HG03066 (cell line): ENCODE results near the gene TMC6.

Source experiments
- ATAC-seq: cut with Tn5 transposase; IDR thresholded peaks from one replicate; pipeline ENCODE4 v1.9.1; 2021; ENCODE audit warnings: low read depth; ENCODE audit not compliant: unreplicated experiment

The TMC6 gene

DNA sequence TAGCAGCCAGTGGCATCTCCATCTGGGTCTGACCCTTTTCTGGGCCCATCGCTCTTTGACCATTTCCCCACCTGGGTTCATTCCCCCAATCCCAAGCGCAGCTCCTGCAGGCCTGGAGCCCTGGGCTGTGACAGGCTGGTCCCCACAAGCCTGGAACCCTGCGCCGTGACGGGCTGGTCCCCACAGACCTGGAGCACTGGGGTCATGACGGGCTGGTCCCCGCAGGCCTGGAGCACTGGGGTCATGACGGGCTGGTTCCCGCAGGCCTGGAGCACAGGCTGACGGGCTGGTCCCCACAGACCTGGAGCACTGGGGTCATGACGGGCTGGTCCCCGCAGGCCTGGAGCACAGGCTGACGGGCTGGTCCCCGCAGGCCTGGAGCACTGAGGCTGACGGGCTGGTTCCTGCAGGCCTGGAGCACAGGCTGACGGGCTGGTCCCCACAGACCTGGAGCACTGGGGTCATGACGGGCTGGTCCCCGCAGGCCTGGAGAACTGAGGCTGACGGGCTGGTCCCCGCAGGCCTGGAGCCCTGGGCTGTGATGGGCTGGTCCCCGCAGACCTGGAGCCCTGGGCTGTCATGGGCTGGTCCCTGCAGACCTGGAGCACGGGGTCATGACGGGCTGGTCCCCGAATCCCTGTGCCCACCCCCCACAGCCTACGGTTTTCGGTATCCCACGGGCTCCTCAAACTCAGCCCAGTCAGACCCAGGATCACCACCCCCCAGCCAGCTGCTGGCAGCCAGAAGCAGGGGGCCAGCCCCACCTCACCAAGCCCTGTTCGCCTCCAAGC lies 16.6 kb downstream of the TMC6 start:
- ATAC-seq, result no peak

DNA sequence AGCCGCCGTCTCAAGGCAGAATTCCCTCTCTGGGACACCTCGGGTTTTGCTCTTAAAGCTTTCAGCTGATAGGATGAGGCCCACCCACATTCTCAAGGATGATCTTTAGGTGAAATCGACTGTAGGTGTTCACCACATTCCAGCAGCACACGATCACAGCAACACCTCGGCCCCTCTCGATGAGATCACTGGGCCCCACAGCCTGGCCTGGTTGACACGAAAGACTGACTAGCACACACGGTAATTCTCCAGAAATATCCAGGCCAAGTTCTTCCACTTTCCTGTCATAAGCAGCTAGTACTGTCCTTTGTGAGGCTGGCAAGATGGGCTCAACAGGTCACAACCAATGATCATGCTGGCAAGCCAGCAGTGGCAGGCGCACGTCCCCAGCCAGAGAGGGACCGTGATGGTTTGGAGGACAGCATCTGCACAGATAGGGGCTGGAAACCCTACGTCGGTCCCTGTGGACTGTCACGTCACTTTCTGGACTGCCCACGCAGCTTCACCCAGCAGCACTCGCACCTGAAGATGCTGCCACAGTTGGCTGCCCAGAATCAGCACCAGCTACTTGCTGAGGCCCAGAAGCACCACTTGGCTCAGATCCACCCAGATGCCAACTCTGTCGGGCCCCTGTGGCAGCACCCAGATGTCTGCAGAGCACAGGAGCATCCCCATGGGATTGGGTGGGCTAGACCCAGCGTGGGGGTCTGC lies 17.4 kb downstream of the TMC6 start:
- no peak for ATAC-seq

DNA sequence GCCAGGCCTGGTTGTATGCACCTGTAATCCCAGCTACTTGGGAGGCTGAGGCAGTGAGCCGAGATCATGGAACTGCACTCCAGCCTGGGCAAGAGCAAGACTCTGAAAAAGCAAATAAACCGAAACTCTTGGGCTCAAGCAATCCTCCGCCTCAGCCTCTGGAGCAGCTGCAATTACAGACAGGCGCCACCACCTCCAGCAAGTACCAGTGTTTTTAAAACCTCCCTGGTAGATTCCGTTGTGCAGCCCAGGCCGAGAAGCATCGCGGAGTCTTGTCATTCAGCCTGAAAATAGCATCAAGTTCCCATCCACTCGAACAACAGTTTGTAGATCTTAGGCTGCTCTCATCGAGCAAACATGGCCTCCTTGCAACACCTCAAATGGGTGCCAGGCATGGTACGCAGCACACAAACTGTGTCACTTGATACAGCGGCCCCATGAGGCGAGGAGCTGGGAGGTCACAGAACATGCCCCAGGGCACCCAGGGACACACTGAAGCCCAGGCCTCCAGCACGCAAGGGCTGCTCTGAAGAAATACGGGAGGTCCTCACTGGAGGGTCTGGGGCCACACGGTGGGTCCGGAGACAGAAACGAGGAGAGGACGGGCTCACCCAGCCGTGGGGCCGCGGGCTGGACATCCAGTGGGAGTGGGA lies 18.1 kb downstream of the TMC6 start:
- no peak for ATAC-seq

DNA sequence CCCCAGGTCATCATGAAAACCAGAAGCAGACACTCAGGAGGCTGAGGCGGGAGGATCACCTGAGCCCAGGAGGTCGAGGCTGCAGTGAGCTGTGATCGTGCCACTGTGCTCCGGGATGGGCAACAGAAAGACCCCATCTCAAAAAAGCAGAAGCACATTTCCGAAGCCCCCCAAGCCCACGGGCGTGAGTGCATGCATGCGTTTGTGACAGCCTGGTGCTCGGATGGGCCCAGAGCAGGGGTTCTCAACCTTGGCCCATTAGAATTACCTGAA lies 19.1 kb downstream of the TMC6 start:
- no peak for ATAC-seq

DNA sequence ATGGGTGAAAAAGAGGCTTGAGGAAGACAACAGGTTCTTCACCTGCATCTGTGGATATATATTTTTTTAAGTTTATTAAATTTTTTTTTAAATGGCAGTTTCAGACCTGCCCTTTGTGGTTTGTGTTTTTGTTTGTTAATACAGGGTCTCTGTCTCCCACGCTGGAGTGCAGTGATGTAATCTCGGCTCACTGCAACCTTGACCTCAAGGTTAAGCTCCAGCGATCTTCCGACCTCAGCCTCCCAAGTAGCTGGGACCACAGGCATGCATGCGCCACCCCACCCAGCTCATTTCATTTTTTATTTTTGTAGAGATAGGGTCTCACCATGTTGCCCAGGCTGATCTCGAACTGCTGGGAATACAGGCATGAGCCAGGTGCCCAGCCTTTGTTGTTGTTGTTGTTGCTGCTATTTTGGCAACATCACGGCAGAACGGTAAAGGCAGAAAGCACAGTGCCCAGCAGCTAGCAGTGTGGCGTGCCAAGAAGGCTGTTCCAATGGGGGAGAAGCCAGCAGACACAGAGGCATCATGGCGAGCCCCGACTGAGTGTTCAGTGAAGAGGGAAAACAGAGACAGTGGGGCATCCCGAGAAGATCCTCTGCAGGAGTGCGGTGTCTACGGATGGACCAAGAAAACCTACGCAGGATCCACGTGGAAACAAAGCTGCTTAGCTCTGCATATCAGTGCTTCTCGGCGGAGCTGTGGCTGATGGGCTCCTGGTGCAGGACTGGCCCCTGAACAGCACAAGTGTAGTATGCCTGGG lies 19.6 kb downstream of the TMC6 start:
- no peak for ATAC-seq

DNA sequence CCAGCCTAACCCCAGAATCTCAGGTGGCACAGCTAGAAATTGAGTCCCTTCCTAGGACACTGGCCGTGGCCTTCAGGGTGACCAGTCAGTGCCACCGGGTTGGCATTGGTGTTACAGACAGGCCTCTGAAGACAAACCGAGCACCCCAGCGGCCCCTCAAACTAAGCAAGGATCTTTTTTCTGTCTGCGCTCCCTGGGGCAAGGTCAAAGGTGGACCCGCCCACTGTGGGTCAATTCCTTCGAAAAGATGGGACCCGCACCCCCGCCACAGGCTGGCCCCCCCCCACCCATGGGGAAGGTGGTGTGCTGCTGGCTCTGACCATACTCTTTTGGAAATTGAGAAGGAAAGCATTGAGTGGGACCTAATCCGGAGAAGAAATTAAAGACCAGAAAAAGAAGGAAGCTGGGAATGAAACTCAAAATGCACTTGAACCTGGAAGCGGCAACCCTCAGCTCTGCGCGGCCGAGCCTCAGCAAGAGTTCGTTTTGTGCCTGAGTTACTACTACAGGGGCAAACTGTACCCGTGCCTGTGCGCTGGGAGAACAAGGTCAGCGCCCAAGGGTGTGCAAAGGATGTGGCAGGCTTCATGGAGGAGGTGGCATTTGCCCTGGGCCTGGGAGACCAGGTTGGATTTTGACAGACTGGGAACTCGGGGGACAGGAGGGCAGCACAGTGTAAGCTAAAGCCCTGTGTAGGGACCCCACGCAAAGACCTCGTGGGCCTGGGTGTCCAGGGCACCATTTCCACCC lies 20.4 kb downstream of the TMC6 start:
- ATAC-seq, result no peak

DNA sequence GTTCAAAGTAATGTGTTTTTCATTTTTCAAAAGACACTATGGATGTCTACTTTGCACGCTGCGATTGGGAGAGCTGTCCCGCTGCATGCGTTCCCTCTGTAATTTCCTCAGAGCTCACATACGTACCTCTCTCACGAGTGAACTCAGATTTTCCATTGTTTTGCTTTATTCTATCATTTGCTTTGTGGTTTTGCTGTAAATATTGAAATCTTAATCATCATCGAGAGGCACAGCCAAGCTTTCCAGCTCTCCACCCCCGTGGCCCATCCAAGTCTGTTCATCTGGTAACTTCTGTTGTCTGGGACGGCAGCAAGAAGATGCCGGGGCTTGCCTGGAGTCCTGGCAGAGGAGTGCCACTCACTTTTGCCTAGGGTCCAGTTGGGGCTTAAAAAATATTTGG lies 21.1 kb downstream of the TMC6 start:
- ATAC-seq, result no peak

DNA sequence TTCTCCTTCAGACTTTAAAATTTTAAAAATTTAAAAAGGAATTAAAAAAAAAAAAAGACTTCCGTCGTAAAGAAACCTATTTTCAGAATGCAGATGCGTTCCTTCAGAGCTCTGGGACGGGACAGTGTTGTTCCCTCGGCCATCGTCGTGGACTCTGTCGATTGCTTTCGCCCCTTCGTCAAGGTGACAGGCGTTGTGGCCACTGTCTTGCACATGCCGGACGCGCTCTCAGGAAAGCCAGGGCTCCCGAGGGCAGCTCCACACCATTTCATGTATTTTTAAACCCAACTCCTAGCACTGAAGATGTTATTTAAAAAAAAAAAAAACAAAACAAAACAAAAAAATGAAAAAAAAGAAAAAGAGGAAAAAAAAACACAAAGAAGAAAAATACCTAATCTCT lies 22.3 kb downstream of the TMC6 start:
- ATAC-seq, result no peak

DNA sequence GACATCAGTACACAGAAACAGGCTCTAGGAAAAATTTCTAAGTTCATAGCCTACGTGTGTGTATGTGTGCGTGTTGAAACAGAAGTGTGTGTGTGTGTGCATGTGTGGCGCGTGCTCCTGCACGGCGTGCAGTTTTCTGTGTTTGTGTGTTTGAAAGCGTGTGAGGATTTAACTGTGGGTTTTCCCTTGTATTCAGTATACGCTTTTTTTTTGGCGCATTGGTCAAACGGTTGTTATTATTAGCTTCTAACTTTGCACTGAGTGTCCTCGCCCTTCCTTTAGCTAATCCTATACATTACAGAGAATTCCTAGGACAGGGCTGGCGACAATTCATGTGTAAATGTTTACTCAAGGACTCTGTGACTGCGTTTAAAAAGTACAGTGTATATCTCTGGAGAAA lies 23.0 kb downstream of the TMC6 start:
- no peak for ATAC-seq

DNA sequence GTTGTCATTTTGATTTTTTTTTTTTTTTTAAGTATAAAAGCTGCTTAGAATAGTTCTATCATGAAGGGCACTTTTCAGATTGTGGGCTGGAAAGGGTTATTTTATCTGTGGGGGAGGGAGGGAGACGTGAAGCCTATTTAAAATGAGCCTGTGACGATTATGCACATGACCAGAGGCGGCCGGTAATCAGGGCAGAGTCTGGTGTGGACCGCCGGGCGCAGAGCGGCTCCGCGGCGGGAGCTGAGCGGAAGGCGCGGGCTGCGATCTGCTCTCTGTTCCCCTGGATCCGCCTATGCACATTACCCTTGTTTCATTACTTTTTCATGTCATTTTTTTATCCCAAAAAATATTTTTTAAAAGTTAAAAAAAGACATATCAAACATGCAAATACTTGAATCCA lies 23.5 kb downstream of the TMC6 start:
- no peak for ATAC-seq

DNA sequence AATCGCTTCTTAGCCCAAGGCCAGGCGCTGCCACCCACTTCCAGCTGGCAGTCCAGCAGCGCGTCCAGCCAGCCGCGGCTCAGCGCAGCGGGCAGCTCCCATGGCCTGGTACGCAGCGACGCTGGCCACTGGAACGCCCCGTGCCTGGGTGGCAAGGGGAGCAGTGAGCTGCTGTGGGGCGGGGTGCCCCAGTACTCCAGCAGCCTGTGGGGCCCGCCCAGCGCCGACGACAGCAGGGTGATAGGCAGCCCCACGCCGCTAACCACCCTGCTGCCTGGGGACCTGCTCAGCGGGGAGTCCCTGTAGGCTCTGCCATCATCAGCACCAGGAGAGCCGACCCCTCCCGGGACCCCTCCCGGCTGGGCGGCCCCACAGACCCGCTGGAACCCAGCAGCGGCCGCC lies 24.0 kb downstream of the TMC6 start:
- ATAC-seq, result no peak

DNA sequence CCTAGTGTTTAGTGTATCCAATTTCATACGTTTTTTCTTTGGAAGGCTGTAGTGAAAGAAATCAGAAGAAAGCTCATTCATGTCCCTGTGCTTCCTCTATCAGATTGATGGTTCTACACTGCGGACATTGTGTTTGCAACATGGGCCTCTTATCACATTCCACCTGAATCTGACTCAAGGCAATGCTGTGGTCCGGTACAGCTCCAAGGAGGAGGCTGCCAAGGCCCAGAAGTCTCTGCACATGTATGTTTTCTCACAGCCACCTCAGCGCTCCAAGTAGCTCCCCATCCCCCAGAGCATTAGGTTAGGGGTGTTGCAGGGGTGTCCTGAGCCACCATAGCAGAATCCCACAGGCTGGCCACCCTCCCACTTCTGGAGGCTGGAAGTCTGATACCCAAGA lies 25.2 kb downstream of the TMC6 start:
- no peak for ATAC-seq

DNA sequence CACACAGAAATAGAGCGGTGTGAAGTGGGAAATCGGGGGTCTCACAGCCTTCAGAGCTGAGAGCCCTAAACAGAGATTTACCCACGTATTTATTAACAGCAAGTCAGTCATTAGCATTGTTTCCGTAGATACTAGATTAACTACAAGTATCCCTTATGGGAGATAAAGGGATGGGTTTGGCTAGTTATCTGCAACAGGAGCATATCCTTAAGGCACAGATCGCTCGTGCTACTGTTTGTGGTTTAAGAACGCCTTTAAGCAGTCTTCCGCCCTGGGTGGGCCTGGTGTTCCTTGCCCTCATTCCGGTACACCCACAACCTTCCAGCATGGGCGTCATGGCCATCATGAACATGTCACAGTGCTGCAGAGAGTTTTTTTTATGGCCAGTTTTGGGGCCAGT lies 27.0 kb downstream of the TMC6 start:
- ATAC-seq, result no peak

DNA sequence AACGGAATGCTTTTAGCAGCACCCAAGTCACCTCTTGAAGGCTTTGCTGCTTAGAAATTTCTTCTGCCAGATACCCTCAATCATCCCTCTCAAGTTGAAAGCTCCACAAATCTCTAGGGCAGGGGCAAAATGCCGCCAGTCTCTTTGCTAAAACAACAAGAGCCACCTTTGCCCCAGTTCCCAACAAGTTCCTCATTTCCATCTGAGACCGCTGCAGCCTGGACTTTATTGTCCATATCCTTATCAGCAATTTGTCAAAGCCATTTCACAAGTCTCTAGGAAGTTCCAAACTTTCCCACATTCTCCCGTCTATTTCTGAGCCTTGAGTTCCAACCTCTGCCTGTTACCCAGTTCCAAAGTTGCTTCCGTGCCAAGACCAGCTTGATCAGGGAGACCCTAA lies 27.4 kb downstream of the TMC6 start:
- no peak for ATAC-seq

DNA sequence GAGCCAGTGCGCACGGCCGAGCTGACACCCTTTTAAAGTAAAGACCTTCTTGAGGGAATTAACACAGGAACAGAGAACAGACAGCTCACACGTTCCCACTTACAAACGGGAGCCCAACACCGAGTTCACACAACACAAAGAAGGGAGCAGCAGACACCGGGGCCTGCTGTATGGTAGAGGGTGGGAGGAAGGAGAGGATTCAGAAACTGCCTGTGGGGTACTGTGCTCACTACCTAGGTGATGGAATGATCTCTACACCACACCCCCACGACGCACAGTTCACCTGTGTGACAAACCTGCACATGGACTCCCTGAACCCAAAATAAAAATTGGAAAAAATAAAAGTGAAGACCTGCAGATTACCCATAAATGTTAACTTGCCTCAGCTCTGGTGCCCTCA lies 32.5 kb downstream of the TMC6 start:
- ATAC-seq, result no peak

DNA sequence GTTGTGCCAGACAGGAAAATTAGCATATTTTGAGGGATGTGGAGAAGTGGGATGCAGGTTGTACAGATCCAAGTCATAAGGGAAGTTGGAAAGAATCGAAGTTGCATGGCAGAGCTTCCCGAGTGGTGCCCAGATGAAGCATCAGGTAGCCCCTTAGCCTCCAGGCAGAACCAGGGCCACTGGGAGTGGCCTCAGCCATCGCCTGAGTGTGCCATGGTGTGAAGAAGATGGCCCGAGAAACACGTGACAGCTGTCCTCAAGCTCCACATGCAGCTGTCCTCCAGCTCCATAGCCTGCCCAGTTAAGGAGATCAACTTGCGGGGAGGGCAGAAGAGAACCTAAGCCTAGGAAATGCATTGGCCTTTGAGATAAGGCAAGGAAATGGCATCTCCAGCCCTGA lies 33.5 kb downstream of the TMC6 start:
- ATAC-seq, result no peak

DNA sequence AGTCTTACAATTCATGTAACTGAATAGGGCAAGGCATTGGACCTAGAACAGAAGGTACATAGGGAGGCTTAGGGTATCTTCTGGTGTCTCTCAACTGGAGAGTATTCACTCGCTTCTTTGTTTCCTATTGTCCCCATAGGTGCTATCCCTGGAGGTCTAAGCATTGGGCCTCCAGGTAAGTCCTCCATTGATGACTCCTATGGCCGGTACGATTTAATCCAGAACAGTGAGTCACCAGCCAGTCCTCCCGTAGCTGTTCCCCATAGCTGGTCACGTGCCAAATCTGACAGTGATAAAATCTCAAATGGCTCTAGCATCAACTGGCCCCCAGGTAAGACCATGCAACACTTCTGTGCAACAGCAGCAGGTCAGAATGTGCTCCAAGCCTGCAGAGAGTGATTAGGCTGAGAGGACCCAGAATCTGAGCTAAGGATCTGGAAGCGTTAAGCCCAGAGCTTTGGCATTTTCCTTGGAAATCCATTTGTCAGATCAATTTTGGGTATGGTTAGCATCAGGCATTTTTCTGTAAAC lies 35.7 kb downstream of the TMC6 start:
- no peak for ATAC-seq

DNA sequence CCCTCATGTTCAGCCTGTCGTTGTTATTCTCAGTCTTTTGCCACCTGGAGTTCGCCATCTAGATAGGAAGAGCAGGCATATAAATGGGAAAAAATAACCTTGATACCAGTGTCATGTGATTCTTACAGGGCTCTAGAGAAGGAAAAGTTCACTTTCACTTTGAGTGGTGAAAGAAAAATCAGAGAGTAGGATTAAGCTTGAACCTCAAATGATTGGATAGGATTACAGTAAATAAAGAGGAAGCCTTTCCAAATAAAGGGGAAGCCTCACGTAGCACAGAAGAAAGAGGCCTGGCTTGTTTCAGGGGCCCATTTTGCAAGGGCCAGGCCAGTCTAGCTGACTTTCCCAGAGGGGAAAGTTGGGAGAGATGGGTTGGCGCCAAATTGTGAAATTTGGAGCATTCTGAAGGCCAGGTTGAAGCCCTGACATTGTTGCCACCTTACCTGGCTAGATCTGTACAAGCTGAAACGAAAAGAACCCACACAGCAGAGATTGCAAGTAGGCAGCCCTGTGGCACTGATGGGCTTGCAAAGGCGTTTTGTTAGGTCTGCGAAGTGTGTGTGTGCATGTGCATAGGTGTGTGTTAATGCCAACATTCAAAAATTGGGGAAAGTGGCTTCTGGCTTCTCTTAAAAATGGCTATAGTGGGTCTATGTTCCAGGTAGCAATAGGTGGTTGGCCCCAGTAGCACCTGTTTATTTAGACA lies 38.8 kb downstream of the TMC6 start:
- no peak for ATAC-seq

DNA sequence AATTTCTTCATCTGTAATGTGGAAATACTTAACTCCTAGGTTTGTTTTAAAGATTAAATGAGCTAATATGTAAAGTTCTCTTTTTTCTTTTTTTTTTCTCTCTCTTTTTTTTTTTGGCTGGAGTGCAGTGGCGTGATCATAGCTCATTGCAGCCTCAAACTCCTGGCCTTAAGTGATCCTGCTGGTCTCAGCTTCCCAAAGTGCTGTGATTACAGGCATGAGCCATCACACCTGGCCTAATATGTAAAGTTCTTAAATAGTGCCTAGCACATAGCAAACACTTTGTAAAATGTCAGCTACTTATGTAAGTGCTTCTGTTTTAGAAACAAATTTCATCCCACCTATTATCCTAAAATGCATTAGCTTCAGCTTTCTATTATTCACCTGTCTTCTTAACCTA lies 40.0 kb downstream of the TMC6 start:
- no peak for ATAC-seq

DNA sequence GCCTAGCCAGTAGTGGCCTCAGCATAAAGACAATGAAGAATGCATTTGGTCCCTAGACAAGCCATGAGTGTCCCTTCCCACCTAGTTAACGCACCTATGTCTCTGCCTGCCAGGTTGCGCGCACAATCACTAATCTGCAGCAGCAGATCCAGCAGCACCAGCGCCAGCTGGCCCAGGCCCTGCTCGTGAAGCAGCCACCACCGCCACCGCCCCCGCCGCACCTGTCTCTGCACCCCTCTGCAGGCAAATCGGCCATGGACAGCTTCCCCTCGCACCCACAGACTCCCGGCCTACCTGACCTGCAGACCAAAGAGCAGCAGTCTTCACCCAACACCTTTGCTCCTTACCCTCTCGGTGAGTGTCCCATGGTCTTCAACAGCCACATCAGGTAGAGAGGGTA lies 41.8 kb downstream of the TMC6 start:
- ATAC-seq, result no peak
